AG09319 (cell line): ENCODE data around the gene KIAA0232.
"Not testable (repeated sequence)": the region's sequence is repeated elsewhere in the genome, so short reads cannot be mapped to it uniquely, and the experiment has no call there.

Source experiments
- DNase-seq: peaks from one replicate; pipeline ENCODE4 v3.0.0-alpha.2; 2010; ENCODE audit warnings: low read depth; ENCODE audit errors: extremely low read depth
- TF ChIP-seq, protein P1 (sequence below): IDR thresholded peaks from 2 replicates; pipeline ENCODE4 v1.5.1; 2011; ENCODE audit warnings: low read depth, mild to moderate bottlenecking, inconsistent platforms, low read length, moderate library complexity

Gene KIAA0232

DNA sequence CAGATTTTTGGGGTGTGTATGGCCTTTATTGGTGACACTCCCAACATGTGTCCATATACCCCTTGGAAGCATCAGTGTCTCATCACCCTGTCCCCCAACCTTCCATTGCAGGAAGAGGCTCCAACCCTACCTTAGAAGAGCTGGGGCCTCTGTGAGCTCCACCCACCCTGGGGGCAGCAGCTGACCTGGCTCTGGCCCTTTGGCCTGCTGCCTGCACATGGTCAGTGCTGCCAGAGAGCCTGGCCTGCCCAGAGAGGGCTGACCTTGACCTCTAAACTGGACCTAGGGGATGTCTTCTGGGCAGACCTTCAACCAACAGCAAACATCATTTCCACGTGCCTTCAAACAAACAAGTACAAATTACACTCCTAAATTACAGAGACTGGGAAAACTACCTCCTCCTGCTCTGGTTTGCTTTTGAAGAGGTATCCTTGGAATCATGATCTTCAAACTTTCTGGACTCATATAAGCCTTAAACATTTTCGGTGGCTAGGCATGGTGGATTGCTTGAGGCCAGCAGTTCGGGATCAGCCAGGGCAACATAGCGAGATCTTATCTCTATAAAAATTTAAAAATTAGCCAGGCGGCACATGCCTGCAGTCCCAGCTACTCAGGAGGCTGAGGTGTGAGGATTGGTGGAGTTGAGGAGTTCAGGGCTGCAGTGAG is 27.3 kb upstream of the KIAA0232 start:
- TF ChIP-seq, protein P1, sequence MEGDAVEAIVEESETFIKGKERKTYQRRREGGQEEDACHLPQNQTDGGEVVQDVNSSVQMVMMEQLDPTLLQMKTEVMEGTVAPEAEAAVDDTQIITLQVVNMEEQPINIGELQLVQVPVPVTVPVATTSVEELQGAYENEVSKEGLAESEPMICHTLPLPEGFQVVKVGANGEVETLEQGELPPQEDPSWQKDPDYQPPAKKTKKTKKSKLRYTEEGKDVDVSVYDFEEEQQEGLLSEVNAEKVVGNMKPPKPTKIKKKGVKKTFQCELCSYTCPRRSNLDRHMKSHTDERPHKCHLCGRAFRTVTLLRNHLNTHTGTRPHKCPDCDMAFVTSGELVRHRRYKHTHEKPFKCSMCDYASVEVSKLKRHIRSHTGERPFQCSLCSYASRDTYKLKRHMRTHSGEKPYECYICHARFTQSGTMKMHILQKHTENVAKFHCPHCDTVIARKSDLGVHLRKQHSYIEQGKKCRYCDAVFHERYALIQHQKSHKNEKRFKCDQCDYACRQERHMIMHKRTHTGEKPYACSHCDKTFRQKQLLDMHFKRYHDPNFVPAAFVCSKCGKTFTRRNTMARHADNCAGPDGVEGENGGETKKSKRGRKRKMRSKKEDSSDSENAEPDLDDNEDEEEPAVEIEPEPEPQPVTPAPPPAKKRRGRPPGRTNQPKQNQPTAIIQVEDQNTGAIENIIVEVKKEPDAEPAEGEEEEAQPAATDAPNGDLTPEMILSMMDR: no peak
- DNase-seq: no peak

DNA sequence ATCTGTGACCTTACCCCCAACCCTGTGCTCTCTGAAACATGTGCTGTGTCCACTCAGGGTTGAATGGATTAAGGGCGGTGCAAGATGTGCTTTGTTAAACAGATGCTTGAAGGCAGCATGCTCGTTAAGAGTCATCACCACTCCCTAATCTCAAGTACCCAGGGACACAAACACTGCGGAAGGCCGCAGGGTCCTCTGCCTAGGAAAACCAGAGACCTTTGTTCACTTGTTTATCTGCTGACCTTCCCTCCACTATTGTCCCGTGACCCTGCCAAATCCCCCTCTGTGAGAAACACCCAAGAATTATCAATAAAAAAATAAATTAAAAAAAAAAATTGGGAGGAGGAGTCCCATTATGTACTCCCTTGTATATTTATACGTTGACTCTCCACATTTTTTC is 26.2 kb upstream of the KIAA0232 start:
- DNase-seq: not testable (repeated sequence)

DNA sequence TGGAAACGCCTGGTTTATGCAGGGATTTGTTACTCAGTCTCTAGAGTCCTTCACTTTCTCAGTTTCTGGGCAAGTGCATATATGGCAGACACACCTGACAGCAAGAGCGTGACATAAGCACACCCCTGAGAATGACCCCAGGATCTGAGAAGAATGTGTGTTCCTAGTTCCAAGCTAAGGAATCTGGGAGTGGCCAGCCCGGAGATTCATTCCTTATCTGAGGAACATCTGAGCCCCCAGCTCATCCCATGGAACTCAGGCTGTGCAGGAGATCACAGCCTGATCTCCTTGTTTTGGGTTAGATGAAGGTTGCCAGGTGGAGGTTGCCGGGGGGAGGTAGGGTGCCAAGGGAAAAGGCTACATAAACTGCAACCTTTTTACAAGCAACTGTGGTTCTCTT is 23.8 kb upstream of the KIAA0232 start:
- TF ChIP-seq, protein P1: no peak
- DNase-seq: no peak

DNA sequence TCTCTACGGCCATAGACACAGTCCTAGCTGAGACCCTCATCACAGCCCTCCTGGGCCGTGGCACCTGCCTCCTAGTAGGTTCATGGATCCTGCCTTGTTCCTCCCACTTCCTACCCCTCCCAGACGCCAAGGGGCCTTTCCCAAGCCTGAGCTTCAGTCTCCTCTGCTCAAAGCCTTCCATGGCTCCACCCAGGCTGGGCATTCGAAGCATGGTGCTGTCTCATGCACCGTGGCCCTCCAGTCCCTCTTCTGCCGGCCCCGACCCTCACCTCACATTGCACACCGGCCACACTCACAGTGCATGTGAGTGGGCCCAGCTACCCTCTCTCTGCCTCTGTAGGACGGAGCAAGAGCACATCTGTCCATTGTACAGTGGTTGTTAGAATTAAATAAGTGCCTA is 21.7 kb upstream of the KIAA0232 start:
- DNase-seq: no peak
- TF ChIP-seq, protein P1: no peak

DNA sequence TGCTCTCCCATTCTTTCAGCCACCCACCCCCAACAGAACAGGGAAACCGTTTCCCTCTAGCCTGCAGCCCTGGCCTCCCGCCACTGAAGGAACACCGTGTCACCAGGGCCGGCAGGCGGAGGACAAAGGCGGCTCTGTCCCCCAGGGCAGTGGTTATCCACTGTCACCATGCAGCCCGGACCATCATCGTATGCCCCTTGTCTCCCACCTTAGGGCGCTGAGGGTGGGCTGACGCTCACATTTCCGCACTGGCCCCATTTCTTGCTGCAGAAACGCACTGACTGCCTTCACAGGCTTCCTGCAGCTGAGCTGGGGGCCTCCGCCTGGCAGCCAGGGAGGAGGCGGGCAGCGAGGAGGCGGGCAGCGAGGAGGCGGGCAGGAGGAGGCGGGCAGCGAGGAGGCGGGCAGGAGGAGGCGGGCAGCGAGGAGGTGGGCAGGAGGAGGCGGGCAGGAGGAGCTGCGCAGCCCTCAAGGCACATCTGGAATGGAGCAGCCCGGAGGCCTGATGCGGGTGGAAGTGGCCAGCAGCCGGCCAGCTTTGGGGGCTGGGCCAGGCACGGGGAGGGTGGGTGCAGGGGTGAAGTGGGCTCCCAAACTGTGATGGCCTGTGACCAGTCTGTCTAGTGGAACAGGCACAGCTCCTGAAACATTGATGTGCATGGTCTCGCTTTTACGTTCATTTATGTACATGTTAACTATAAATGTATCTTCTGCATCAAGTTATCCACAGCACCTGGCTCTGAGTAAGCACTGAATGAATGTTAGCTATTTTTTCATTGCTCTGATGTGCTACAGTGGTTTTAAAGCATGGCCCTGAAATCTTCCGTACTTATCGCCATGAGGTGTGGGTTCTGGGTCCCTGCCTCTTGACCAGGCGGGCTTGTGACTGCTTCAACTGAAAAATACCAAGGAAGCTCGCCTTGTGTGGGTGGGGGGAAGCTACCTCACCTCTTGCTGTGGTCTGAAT is 20.6 kb upstream of the KIAA0232 start:
- TF ChIP-seq, protein P1: no peak
- no peak for DNase-seq

DNA sequence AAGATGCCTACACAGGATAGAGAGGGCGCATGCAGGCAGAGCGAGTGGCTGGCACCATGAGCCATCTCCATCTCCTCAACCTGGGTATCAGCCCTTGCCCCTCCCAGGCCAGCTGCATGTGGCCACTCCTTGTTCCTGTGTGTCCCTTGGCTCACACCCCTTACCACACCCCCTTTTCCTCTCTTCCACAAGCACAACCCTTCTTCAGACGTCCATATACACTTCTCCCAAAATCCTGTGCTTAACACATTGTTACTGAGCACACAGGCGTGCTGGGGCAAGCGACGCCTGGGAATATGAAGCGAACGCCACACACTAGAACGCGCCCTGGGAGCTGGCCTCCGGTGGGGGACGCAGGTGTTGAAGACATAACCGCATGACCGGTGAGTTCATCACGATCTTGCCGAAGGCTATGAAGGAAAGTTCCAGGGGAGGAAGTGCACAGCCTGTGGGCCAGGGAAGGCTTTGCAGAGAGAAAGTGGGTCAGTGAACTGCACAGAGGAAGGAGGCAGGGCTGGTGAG is 19.1 kb upstream of the KIAA0232 start:
- TF ChIP-seq, protein P1: no peak
- no peak for DNase-seq

DNA sequence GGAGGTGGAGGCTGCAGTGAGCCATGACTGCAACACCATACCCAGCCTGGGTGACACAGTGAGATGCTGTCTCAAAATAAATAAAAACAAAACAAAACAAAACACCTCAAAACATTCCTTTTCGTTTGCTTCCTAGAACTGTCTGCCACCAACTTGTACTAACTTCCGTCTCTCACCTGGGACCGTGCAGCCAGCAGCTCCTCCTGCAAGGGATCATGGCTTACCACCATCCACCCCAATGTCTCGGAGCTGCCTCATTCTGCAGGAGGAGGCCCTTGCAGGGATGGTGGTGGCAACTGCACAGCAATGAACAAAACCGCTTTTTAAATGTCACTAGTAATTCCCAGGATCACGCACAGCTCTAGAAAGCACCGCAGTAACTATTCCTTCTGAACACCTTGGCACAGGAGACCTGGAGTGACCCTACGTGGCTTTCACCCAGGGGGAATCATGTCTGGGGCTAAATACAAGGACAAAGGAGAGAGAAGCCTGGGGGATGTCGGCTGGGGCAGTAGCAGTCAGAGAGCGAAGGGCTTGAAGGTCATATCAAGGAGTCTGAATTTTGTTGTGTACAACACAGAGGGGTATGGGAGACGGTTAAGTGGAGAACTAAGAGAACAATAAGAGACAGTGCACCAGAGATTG is 17.4 kb upstream of the KIAA0232 start:
- DNase-seq: no peak
- TF ChIP-seq, protein P1: no peak
